SU-DHL-6 (cell line): ENCODE results near the gene MORC2.

Experiments used
- EZH2phosphoT487 ChIP-seq: fragments of 200-600 bp; sonication (generic), shearing (Covaris generic); conservative IDR thresholded peaks from 2 replicates; pipeline ENCODE4 v1.6.1; 2018; ENCODE audit warnings: mild to moderate bottlenecking, antibody characterized with exemption, low read length, moderate library complexity, mixed read lengths
- TF ChIP-seq, protein P1 (sequence below): fragments of 200-600 bp; sonication (generic); IDR thresholded peaks from one replicate; pipeline ENCODE4 v1.5.1; 2017; ENCODE audit warnings: antibody characterized with exemption, mild to moderate bottlenecking, low read length, moderate library complexity; ENCODE audit not compliant: insufficient read depth, poor library complexity, severe bottlenecking

DNA sequence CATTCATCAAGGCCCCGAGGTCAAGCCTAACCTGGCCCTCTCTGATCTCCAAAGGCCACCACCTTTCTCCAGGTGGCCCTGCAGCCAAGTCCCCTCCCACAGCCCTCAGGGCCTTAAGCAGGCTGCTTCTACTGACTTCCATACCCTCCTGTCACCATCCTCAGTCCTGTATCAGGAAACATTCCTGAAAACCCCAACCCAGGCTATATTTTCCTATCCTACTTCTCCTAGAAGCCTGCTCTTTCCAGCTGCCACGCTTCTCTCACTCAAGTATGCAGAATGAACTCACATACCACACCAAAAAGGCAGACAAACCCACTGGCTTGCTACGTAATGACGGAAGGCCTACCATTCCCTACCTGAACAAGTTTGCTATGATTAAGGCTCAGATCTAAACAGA lies 23.6 kb downstream of the MORC2 start:
- TF ChIP-seq, protein P1, sequence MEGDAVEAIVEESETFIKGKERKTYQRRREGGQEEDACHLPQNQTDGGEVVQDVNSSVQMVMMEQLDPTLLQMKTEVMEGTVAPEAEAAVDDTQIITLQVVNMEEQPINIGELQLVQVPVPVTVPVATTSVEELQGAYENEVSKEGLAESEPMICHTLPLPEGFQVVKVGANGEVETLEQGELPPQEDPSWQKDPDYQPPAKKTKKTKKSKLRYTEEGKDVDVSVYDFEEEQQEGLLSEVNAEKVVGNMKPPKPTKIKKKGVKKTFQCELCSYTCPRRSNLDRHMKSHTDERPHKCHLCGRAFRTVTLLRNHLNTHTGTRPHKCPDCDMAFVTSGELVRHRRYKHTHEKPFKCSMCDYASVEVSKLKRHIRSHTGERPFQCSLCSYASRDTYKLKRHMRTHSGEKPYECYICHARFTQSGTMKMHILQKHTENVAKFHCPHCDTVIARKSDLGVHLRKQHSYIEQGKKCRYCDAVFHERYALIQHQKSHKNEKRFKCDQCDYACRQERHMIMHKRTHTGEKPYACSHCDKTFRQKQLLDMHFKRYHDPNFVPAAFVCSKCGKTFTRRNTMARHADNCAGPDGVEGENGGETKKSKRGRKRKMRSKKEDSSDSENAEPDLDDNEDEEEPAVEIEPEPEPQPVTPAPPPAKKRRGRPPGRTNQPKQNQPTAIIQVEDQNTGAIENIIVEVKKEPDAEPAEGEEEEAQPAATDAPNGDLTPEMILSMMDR, result no peak
- TF ChIP-seq EZH2phosphoT487, result no peak
